ENCODE results near the gene ATP1A4. TPM values are rescaled to one million over a fixed set of nuclear protein-coding genes. Genes with fewer than 3 reads are reported as not detected.

The ATP1A4 gene
- total RNA-seq, 1 experiment from 2014 or later: not detected

DNA sequence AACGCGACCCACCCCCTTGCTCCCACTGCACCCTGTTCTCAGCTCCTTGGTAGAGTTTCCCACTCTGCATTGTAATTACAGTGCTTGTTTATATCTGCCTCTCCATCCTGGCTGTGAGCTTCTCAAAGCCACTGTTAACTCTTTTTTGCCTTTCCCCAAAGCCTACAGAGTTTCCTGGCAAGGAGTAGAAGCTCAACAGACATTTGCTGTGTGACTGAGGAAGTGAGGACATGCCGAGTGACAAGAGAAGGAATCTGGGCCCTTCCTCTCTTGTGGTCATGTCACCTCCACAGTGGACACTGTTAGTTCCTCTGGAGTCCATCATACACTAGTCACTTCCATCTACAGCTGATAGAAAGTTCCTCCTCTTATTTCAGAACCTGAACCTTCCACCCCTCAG lies 46.9 kb upstream of the ATP1A4 start:
- no peak for TF ChIP-seq EZH2 (IDR thresholded peaks at IDR 0.05; ENCODE audit: borderline replicate concordance, low read depth, low read length, poor library complexity, severe bottlenecking)
- TF ChIP-seq, protein P1, sequence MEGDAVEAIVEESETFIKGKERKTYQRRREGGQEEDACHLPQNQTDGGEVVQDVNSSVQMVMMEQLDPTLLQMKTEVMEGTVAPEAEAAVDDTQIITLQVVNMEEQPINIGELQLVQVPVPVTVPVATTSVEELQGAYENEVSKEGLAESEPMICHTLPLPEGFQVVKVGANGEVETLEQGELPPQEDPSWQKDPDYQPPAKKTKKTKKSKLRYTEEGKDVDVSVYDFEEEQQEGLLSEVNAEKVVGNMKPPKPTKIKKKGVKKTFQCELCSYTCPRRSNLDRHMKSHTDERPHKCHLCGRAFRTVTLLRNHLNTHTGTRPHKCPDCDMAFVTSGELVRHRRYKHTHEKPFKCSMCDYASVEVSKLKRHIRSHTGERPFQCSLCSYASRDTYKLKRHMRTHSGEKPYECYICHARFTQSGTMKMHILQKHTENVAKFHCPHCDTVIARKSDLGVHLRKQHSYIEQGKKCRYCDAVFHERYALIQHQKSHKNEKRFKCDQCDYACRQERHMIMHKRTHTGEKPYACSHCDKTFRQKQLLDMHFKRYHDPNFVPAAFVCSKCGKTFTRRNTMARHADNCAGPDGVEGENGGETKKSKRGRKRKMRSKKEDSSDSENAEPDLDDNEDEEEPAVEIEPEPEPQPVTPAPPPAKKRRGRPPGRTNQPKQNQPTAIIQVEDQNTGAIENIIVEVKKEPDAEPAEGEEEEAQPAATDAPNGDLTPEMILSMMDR (conservative IDR thresholded peaks at IDR 0.05; ENCODE audit: low read depth, low read length): no peak
- Histone ChIP-seq H3K4me3 (ENCODE audit: low read depth, low read length, poor library complexity, severe bottlenecking) (no peak overlapping the region), H3K27ac (ENCODE audit: low read depth, low read length, poor library complexity, severe bottlenecking) (no peak overlapping the region), H3K4me1 (ENCODE audit: insufficient read depth, low read length, poor library complexity, severe bottlenecking) (peaks cover 5% of the 10 kb centered on the region), H3K36me3 (ENCODE audit: insufficient read depth, low read length, poor library complexity, severe bottlenecking) (no peaks in the 10 kb centered on the region), H3K27me3 (replicated peaks; ENCODE audit: insufficient read depth, low read depth, low read length, poor library complexity) (no peaks in the 10 kb centered on the region), H3K9me3 (ENCODE audit: low read depth, low read length, poor library complexity, severe bottlenecking) (no peaks in the 10 kb centered on the region)
- ChIA-PET CTCF (interaction anchor here (0.6 to 1.7 kb wide), 3 partner anchors 19 to 188 kb away, joined by 3 to 9 read pairs (median 3); no protein-coding TSS in a partner anchor), POLR2A (ENCODE audit: low non-redundant PET) (no interaction called here)
- intact Hi-C loops (cut with micrococcal nuclease; ENCODE audit: unreplicated experiment): no loop called here
- DNase-seq (ENCODE audit: low spot score): no peak
- no TSS peak for BruUV-seq (replicated peaks)

DNA sequence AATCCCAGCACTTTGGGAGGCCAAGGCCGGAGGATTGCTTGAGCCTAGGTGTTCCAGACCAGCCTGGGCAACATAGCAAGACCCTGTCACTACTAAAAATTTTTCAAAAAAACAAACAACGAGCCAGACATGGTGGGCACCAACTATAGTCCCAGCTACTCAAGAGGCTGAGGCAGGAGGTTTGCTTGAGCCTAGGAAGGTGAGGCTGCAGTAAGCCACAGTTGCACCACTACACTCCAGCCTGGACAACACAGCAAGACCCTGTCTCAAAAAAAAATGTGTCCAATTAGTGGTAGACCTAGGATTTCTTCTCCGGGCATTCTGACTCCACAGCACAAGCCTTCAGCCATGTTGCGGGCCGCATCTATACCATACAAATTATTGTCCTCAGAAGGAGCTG lies 46.2 kb upstream of the ATP1A4 start:
- TF ChIP-seq, protein P1 (conservative IDR thresholded peaks at IDR 0.05; ENCODE audit: low read depth, low read length): no peak
- TF ChIP-seq EZH2 (IDR thresholded peaks at IDR 0.05; ENCODE audit: borderline replicate concordance, low read depth, low read length, poor library complexity, severe bottlenecking): no peak
- no peaks in the 10 kb centered on the region for H3K27me3 ChIP-seq (replicated peaks; ENCODE audit: insufficient read depth, low read depth, low read length, poor library complexity)
- H3K4me3 ChIP-seq (ENCODE audit: low read depth, low read length, poor library complexity, severe bottlenecking): no peak overlapping the region
- no peak overlapping the region for H3K27ac ChIP-seq (ENCODE audit: low read depth, low read length, poor library complexity, severe bottlenecking)
- POLR2A ChIA-PET (ENCODE audit: low non-redundant PET): no interaction called here
- H3K9me3 ChIP-seq (ENCODE audit: low read depth, low read length, poor library complexity, severe bottlenecking): no peaks in the 10 kb centered on the region
- H3K4me1 ChIP-seq (ENCODE audit: insufficient read depth, low read length, poor library complexity, severe bottlenecking): peaks cover 5% of the 10 kb centered on the region
- CTCF ChIA-PET: interaction anchor here (0.6 to 1.1 kb wide), 3 partner anchors 20 to 187 kb away, joined by 3 read pairs; no protein-coding TSS in a partner anchor
- no TSS peak for BruUV-seq (replicated peaks)
- intact Hi-C loops (cut with micrococcal nuclease; ENCODE audit: unreplicated experiment): no loop called here
- H3K36me3 ChIP-seq (ENCODE audit: insufficient read depth, low read length, poor library complexity, severe bottlenecking): no peaks in the 10 kb centered on the region
- no peak for DNase-seq (ENCODE audit: low spot score)

DNA sequence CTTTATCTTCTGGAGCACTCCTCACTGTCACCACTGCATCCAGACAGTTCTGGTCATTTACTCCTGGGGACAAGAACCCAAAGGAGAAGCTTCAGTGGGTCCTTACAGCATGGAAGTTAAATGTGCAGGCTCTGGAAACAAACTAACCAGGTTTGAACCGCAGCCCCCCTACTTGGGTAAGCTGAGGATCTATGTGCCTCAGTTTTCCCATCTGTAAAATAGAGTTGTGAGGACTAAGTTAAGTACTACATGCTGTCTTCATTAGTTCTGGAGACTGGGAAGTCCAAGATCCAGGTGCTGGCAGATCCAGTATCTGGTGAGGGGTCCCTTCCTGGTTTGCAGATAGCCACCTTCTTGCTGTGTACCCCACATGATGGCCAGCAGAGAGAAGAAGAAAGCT lies 43.9 kb upstream of the ATP1A4 start:
- Histone ChIP-seq H3K4me1 (ENCODE audit: insufficient read depth, low read length, poor library complexity, severe bottlenecking) (peaks cover 5% of the 10 kb centered on the region), H3K9me3 (ENCODE audit: low read depth, low read length, poor library complexity, severe bottlenecking) (no peaks in the 10 kb centered on the region), H3K27me3 (replicated peaks; ENCODE audit: insufficient read depth, low read depth, low read length, poor library complexity) (no peaks in the 10 kb centered on the region), H3K36me3 (ENCODE audit: insufficient read depth, low read length, poor library complexity, severe bottlenecking) (no peaks in the 10 kb centered on the region), H3K4me3 (ENCODE audit: low read depth, low read length, poor library complexity, severe bottlenecking) (no peak overlapping the region), H3K27ac (ENCODE audit: low read depth, low read length, poor library complexity, severe bottlenecking) (no peak overlapping the region)
- POLR2A ChIA-PET (ENCODE audit: low non-redundant PET): no interaction called here
- no peak for DNase-seq (ENCODE audit: low spot score)
- TF ChIP-seq, protein P1 (conservative IDR thresholded peaks at IDR 0.05; ENCODE audit: low read depth, low read length): no peak
- TF ChIP-seq EZH2 (IDR thresholded peaks at IDR 0.05; ENCODE audit: borderline replicate concordance, low read depth, low read length, poor library complexity, severe bottlenecking): no peak
- intact Hi-C loops (cut with micrococcal nuclease; ENCODE audit: unreplicated experiment): no loop called here
- BruUV-seq (replicated peaks): no TSS peak
- CTCF ChIA-PET: no interaction called here

All from A673 (cell line).